Erythroblast (primary cell): ENCODE results near the gene PPP1R1B.

Experiments used
- GATA1 ChIP-seq: IDR thresholded peaks from 2 replicates; pipeline ENCODE4 v1.6.1; 2011; ENCODE audit warnings: low read depth, mild to moderate bottlenecking, control low read depth, low read length, moderate library complexity
- POLR2A ChIP-seq: IDR thresholded peaks from 2 replicates; pipeline ENCODE4 v1.6.1; 2011; ENCODE audit warnings: mild to moderate bottlenecking, low read length

- TF ChIP-seq POLR2A (no peak), GATA1 (no peak)
Observed at GRCh38 chr17:39677072-39677471, 50.3 kb downstream of the PPP1R1B start.
